Spleen (tissue), 7 donors: ENCODE measurements around the gene SEC24D.

Experiments
- POLR2A ChIP-seq, 3 donors: fragments of 450-650 bp; IDR thresholded peaks; one replicate each; pipeline ENCODE4 v1.5.1; 2017; ENCODE audit warnings: antibody characterized with exemption in 3 of 3, mild to moderate bottlenecking in 1 of 3
- POLR2AphosphoS5 ChIP-seq, 3 donors: sonication (generic); formaldehyde crosslinking; IDR thresholded peaks; one replicate each; pipeline ENCODE4 v1.5.1; 2017; ENCODE audit warnings: antibody characterized with exemption in 3 of 3
- TF ChIP-seq, protein P1 (sequence below), 11 experiments: fragments of 200-600 bp in 7 of 11; fragments of 450-650 bp in 4 of 11; sonication (generic) in 4 of 11; IDR thresholded peaks in 8 of 11; conservative IDR thresholded peaks in 3 of 11; 1 replicate in 7 of 11; 2 replicates in 4 of 11; pipeline versions ENCODE4 v1.4.0 to v1.8.0; 2016 to 2021; ENCODE audit warnings: antibody characterized with exemption in 11 of 11, inconsistent platforms in 4 of 11, mild to moderate bottlenecking in 1 of 11
- donor health status: DM: no; HTN: no; CAD: no; lungs with moderate emphysema.
- donor health status: DM: no; HTN: no; CAD: no.
- donor health status: DM: no; HTN: no; CAD: no.

DNA sequence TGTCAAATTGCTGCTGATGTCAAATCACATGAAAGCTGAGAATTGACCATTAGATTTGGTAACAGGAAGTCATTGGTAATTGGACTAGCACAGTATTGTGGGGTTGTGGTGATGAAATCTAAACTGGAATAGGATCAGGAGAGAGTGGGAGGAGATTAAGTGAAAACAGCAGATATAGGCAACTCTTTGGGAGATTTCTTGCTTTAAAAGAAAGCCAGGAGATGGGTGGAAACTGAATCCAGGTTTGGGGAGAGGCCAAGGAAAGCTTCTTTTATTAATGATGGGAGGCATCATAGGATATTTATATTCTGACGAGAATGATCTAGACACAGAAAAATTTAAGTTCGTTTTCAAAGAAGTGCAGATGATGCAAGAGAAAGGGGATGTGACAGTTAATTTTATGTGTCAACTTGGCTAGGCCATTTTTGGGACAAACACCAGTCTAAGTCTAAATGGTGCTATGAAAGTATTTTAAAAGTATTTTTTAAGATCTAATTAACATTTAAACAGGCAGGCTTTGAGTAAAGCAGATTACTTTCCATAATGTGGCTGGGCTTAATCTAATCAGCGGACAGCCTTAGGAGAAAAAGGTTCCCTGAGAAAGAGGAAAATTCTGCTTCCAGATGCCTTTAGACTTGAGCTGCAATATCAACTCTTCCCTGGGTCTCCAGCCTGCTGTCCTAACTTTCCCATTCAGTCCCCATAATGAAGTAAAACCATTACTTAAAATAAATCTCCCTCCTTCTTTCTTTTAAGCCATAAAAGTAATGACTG, 24.7 kb downstream of the SEC24D start:
- TF ChIP-seq, protein P1, sequence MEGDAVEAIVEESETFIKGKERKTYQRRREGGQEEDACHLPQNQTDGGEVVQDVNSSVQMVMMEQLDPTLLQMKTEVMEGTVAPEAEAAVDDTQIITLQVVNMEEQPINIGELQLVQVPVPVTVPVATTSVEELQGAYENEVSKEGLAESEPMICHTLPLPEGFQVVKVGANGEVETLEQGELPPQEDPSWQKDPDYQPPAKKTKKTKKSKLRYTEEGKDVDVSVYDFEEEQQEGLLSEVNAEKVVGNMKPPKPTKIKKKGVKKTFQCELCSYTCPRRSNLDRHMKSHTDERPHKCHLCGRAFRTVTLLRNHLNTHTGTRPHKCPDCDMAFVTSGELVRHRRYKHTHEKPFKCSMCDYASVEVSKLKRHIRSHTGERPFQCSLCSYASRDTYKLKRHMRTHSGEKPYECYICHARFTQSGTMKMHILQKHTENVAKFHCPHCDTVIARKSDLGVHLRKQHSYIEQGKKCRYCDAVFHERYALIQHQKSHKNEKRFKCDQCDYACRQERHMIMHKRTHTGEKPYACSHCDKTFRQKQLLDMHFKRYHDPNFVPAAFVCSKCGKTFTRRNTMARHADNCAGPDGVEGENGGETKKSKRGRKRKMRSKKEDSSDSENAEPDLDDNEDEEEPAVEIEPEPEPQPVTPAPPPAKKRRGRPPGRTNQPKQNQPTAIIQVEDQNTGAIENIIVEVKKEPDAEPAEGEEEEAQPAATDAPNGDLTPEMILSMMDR (IDR thresholded peaks at IDR 0.05 in 8 of 11, conservative IDR thresholded peaks at IDR 0.05 in 3 of 11), result no peak
- TF ChIP-seq POLR2AphosphoS5 (IDR thresholded peaks at IDR 0.05) (no peak), POLR2A (IDR thresholded peaks at IDR 0.05) (no peak)
